GM23338 (cell line): ENCODE measurements around the gene C1orf50. TPM values are rescaled to one million over a fixed set of nuclear protein-coding genes. Genes with fewer than 3 reads are reported as not detected.

ENCODE experiments used
- ATAC-seq: fragments of 200-7000 bp; cut with Tn5 transposase; 3 replicates; pipeline ENCODE4 v1.9.1; 2020
- DNase-seq: peaks from one replicate; pipeline ENCODE4 v3.0.0-alpha.2; 2015; ENCODE audit warnings: low spot score
- H2AFZ ChIP-seq: fragments of 200-600 bp; sonication (generic); 2 replicates; pipeline ENCODE4 v1.8.0; 2016; ENCODE audit warnings: antibody characterized with exemption, mild to moderate bottlenecking, moderate library complexity
- H3F3A ChIP-seq: fragments of 200-600 bp; sonication (generic); replicated peaks from 2 replicates; pipeline ENCODE4 v1.8.0; 2017; ENCODE audit warnings: antibody characterized with exemption, mixed run types, low read depth
- H3K27ac ChIP-seq: fragments of 200-600 bp; sonication (generic); 2 replicates; pipeline ENCODE4 v1.6.1; 2016; ENCODE audit warnings: low read depth
- H3K27me3 ChIP-seq: fragments of 200-600 bp; sonication (generic); 2 replicates; pipeline ENCODE4 v1.8.0; 2016; ENCODE audit warnings: mild to moderate bottlenecking, mixed run types, moderate library complexity; ENCODE audit not compliant: insufficient read depth
- H3K36me3 ChIP-seq: fragments of 200-600 bp; sonication (generic); 2 replicates; pipeline ENCODE4 v1.8.0; 2016; ENCODE audit warnings: mild to moderate bottlenecking; ENCODE audit not compliant: insufficient read depth
- H3K4me1 ChIP-seq: fragments of 200-600 bp; sonication (generic); 2 replicates; pipeline ENCODE4 v1.8.0; 2016; ENCODE audit warnings: mild to moderate bottlenecking, moderate library complexity; ENCODE audit not compliant: insufficient read depth
- H3K4me2 ChIP-seq: fragments of 200-600 bp; sonication (generic); 2 replicates; pipeline ENCODE4 v1.7.1; 2017; ENCODE audit warnings: mixed run types
- H3K4me3 ChIP-seq: fragments of 200-600 bp; sonication (generic); 2 replicates; pipeline ENCODE4 v1.6.1; 2016; ENCODE audit warnings: mixed run types
- H3K79me2 ChIP-seq: fragments of 200-600 bp; sonication (generic); replicated peaks from 2 replicates; pipeline ENCODE4 v1.8.0; 2017; ENCODE audit warnings: mild to moderate bottlenecking; ENCODE audit not compliant: insufficient read depth
- H3K9me2 ChIP-seq: fragments of 200-600 bp; sonication (generic); 2 replicates; pipeline ENCODE4 v1.8.0; 2017; ENCODE audit not compliant: insufficient read depth
- H4K20me1 ChIP-seq: fragments of 200-600 bp; sonication (generic); replicated peaks from 2 replicates; pipeline ENCODE4 v1.8.0; 2017; ENCODE audit warnings: mild to moderate bottlenecking; ENCODE audit not compliant: insufficient read depth
- H3K27ac Mint-ChIP-seq: 2 replicates; pipeline ENCODE4 v1.8.0; 2020; ENCODE audit warnings: inconsistent platforms, mild to moderate bottlenecking, moderate library complexity, mixed read lengths
- H3K27me3 Mint-ChIP-seq: 3 replicates; pipeline ENCODE4 v1.8.0; 2022; ENCODE audit warnings: low read depth, mild to moderate bottlenecking, moderate library complexity, mixed read lengths, inconsistent platforms; ENCODE audit not compliant: insufficient read depth, poor library complexity
- H3K36me3 Mint-ChIP-seq: 3 replicates; pipeline ENCODE4 v1.8.0; 2021; ENCODE audit warnings: low read depth, mild to moderate bottlenecking, inconsistent platforms, moderate library complexity, mixed read lengths
- H3K4me1 Mint-ChIP-seq: 3 replicates; pipeline ENCODE4 v1.8.0; 2020; ENCODE audit warnings: mild to moderate bottlenecking, inconsistent platforms, mixed read lengths
- H3K4me3 Mint-ChIP-seq: 3 replicates; pipeline ENCODE4 v1.8.0; 2021; ENCODE audit warnings: moderate library complexity, mild to moderate bottlenecking, inconsistent platforms, mixed read lengths
- H3K9me3 Mint-ChIP-seq: 3 replicates; pipeline ENCODE4 v1.8.0; 2020; ENCODE audit warnings: moderate library complexity, mild to moderate bottlenecking, inconsistent platforms, mixed read lengths
- CREB1 ChIP-seq: fragments of 250-450 bp; sonication (Bioruptor Pico); IDR thresholded peaks from 2 replicates; pipeline ENCODE4 v1.5.0; 2020; ENCODE audit warnings: low read depth, mild to moderate bottlenecking, moderate library complexity
- EZH2 ChIP-seq: fragments of 200-600 bp; sonication (generic); IDR thresholded peaks from one replicate; pipeline ENCODE4 v1.8.0; 2017; ENCODE audit warnings: antibody characterized with exemption, mild to moderate bottlenecking, low read depth; ENCODE audit not compliant: unreplicated experiment
- EZH2phosphoT487 ChIP-seq: fragments of 200-600 bp; sonication (generic); IDR thresholded peaks from one replicate; pipeline ENCODE4 v1.8.1; 2018; ENCODE audit warnings: antibody characterized with exemption; ENCODE audit not compliant: unreplicated experiment
- JUNB ChIP-seq: IDR thresholded peaks from one replicate; pipeline ENCODE4 v1.6.1; 2016; ENCODE audit warnings: antibody characterized with exemption; ENCODE audit not compliant: unreplicated experiment
- NANOG ChIP-seq: IDR thresholded peaks from 2 replicates; pipeline ENCODE4 v1.6.1; 2016; ENCODE audit warnings: antibody characterized with exemption, borderline replicate concordance
- ZNF331 ChIP-seq: fragments of 250-450 bp; sonication (Bioruptor Pico); IDR thresholded peaks from 2 replicates; pipeline ENCODE4 v1.5.0; 2020; ENCODE audit warnings: low read depth, mild to moderate bottlenecking, moderate library complexity
- polyA plus RNA-seq: library from polyadenylated mRNA; unstranded; fragments of >200 nt; fragmentation: Nextera tagmentation; extraction: Ambion mirVana; gene quantifications from 2 replicates; pipeline ENCODE4 v1.2.1, GENCODE V29; 2016
- total RNA-seq: library from RNA; depleted of rRNA; stranded (reverse); fragments of >200 nt; shearing (Covaris generic); gene quantifications from 2 replicates; pipeline ENCODE4 v1.2.3, GENCODE V29; 2014
- TF ChIP-seq, protein P1 (sequence below), 2 experiments: fragments of 200-600 bp in 1 of 2; sonication (generic) in 1 of 2; conservative IDR thresholded peaks; 2 replicates each; pipeline versions ENCODE4 v1.5.1 to v1.6.1; 2016 to 2017; ENCODE audit warnings: antibody characterized with exemption in 2 of 2, low read depth in 2 of 2, mild to moderate bottlenecking in 2 of 2, moderate library complexity in 1 of 2
- TF ChIP-seq, protein P2 (sequence below): IDR thresholded peaks from 2 replicates; pipeline ENCODE4 v1.6.1; 2016; ENCODE audit warnings: antibody characterized with exemption
- TF ChIP-seq, protein P3 (sequence below): IDR thresholded peaks from one replicate; pipeline ENCODE4 v1.6.1; 2018; ENCODE audit warnings: antibody characterized with exemption; ENCODE audit not compliant: unreplicated experiment
- TF ChIP-seq, protein P4 (sequence below): fragments of 250-450 bp; sonication (Bioruptor Pico); IDR thresholded peaks from 2 replicates; pipeline ENCODE4 v1.5.0; 2020; ENCODE audit warnings: mild to moderate bottlenecking, moderate library complexity

The C1orf50 gene
- total and polyA plus RNA-seq, 2 experiments from 2014 or later, result 4.4 to 4.7 TPM

DNA sequence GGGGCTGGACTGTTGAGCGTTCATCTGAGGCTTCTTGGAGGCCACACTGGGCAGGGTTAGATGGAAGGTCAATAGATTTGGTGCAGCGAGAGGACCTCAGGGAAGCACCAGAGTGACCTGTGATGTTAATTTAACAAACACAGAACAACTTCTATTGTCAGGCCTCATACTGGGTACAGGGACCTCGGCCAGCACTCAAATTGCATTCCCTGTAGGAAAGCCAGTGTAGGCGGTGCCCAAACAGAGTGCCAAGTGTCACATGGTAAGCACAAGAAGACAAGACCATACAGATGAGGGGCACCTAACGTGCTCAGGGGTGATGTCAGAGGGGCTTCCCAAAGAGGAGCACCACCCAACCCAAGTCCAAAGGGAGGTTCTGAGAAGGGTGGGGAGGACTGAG, 19.0 kb downstream of the C1orf50 start:
- no peak for TF ChIP-seq NANOG
- TF ChIP-seq, protein P1, sequence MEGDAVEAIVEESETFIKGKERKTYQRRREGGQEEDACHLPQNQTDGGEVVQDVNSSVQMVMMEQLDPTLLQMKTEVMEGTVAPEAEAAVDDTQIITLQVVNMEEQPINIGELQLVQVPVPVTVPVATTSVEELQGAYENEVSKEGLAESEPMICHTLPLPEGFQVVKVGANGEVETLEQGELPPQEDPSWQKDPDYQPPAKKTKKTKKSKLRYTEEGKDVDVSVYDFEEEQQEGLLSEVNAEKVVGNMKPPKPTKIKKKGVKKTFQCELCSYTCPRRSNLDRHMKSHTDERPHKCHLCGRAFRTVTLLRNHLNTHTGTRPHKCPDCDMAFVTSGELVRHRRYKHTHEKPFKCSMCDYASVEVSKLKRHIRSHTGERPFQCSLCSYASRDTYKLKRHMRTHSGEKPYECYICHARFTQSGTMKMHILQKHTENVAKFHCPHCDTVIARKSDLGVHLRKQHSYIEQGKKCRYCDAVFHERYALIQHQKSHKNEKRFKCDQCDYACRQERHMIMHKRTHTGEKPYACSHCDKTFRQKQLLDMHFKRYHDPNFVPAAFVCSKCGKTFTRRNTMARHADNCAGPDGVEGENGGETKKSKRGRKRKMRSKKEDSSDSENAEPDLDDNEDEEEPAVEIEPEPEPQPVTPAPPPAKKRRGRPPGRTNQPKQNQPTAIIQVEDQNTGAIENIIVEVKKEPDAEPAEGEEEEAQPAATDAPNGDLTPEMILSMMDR (conservative IDR thresholded peaks at IDR 0.05; ENCODE audit: low read depth in 2 of 2), result no peak
- TF ChIP-seq, protein P2, sequence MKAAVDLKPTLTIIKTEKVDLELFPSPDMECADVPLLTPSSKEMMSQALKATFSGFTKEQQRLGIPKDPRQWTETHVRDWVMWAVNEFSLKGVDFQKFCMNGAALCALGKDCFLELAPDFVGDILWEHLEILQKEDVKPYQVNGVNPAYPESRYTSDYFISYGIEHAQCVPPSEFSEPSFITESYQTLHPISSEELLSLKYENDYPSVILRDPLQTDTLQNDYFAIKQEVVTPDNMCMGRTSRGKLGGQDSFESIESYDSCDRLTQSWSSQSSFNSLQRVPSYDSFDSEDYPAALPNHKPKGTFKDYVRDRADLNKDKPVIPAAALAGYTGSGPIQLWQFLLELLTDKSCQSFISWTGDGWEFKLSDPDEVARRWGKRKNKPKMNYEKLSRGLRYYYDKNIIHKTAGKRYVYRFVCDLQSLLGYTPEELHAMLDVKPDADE, result no peak
- no peak for TF ChIP-seq EZH2phosphoT487
- TF ChIP-seq, protein P3, sequence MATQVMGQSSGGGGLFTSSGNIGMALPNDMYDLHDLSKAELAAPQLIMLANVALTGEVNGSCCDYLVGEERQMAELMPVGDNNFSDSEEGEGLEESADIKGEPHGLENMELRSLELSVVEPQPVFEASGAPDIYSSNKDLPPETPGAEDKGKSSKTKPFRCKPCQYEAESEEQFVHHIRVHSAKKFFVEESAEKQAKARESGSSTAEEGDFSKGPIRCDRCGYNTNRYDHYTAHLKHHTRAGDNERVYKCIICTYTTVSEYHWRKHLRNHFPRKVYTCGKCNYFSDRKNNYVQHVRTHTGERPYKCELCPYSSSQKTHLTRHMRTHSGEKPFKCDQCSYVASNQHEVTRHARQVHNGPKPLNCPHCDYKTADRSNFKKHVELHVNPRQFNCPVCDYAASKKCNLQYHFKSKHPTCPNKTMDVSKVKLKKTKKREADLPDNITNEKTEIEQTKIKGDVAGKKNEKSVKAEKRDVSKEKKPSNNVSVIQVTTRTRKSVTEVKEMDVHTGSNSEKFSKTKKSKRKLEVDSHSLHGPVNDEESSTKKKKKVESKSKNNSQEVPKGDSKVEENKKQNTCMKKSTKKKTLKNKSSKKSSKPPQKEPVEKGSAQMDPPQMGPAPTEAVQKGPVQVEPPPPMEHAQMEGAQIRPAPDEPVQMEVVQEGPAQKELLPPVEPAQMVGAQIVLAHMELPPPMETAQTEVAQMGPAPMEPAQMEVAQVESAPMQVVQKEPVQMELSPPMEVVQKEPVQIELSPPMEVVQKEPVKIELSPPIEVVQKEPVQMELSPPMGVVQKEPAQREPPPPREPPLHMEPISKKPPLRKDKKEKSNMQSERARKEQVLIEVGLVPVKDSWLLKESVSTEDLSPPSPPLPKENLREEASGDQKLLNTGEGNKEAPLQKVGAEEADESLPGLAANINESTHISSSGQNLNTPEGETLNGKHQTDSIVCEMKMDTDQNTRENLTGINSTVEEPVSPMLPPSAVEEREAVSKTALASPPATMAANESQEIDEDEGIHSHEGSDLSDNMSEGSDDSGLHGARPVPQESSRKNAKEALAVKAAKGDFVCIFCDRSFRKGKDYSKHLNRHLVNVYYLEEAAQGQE, result no peak
- TF ChIP-seq EZH2, result no peak
- TF ChIP-seq CREB1 (CRISPR knock-in tag), result no peak
- TF ChIP-seq ZNF331 (CRISPR knock-in tag), result no peak
- TF ChIP-seq JUNB, result no peak
- TF ChIP-seq, protein P4, sequence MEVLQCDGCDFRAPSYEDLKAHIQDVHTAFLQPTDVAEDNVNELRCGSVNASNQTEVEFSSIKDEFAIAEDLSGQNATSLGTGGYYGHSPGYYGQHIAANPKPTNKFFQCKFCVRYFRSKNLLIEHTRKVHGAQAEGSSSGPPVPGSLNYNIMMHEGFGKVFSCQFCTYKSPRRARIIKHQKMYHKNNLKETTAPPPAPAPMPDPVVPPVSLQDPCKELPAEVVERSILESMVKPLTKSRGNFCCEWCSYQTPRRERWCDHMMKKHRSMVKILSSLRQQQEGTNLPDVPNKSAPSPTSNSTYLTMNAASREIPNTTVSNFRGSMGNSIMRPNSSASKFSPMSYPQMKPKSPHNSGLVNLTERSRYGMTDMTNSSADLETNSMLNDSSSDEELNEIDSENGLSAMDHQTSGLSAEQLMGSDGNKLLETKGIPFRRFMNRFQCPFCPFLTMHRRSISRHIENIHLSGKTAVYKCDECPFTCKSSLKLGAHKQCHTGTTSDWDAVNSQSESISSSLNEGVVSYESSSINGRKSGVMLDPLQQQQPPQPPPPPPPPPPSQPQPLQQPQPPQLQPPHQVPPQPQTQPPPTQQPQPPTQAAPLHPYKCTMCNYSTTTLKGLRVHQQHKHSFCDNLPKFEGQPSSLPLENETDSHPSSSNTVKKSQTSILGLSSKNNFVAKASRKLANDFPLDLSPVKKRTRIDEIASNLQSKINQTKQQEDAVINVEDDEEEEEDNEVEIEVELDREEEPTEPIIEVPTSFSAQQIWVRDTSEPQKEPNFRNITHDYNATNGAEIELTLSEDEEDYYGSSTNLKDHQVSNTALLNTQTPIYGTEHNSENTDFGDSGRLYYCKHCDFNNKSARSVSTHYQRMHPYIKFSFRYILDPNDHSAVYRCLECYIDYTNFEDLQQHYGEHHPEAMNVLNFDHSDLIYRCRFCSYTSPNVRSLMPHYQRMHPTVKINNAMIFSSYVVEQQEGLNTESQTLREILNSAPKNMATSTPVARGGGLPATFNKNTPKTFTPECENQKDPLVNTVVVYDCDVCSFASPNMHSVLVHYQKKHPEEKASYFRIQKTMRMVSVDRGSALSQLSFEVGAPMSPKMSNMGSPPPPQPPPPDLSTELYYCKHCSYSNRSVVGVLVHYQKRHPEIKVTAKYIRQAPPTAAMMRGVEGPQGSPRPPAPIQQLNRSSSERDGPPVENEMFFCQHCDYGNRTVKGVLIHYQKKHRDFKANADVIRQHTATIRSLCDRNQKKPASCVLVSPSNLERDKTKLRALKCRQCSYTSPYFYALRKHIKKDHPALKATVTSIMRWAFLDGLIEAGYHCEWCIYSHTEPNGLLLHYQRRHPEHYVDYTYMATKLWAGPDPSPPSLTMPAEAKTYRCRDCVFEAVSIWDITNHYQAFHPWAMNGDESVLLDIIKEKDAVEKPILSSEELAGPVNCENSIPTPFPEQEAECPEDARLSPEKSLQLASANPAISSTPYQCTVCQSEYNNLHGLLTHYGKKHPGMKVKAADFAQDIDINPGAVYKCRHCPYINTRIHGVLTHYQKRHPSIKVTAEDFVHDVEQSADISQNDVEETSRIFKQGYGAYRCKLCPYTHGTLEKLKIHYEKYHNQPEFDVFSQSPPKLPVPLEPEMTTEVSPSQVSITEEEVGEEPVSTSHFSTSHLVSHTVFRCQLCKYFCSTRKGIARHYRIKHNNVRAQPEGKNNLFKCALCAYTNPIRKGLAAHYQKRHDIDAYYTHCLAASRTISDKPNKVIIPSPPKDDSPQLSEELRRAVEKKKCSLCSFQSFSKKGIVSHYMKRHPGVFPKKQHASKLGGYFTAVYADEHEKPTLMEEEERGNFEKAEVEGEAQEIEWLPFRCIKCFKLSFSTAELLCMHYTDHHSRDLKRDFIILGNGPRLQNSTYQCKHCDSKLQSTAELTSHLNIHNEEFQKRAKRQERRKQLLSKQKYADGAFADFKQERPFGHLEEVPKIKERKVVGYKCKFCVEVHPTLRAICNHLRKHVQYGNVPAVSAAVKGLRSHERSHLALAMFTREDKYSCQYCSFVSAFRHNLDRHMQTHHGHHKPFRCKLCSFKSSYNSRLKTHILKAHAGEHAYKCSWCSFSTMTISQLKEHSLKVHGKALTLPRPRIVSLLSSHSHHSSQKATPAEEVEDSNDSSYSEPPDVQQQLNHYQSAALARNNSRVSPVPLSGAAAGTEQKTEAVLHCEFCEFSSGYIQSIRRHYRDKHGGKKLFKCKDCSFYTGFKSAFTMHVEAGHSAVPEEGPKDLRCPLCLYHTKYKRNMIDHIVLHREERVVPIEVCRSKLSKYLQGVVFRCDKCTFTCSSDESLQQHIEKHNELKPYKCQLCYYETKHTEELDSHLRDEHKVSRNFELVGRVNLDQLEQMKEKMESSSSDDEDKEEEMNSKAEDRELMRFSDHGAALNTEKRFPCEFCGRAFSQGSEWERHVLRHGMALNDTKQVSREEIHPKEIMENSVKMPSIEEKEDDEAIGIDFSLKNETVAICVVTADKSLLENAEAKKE (CRISPR knock-in tag), result no peak
- Histone ChIP-seq H3F3A (0 out of 2 replicates have a peak, but pooled peaks cover 15% of the 10 kb centered on the region), H3K4me1 (peaks cover 5% of the 10 kb centered on the region; the same call in 1 of the 2 replicates), H3K4me3 (peak overlapping the region; percentile 47; the same call in 1 of the 2 replicates), H3K9me2 (no peaks in the 10 kb centered on the region), H2AFZ (no peak overlapping the region), H3K36me3 (no peaks in the 10 kb centered on the region), H3K79me2 (no peaks in the 10 kb centered on the region), H3K4me2 (0 out of 2 replicates have a peak overlapping the region, but pooled peaks have one; percentile 67), H4K20me1 (0 out of 2 replicates have a peak, but pooled peaks cover 4% of the 10 kb centered on the region), H3K27me3 (peaks cover 6% of the 10 kb centered on the region; the same call in 1 of the 2 replicates), H3K27ac (no peak overlapping the region)
- Mint-ChIP-seq H3K9me3 (no peaks in the 10 kb centered on the region), H3K27ac (no peak overlapping the region), H3K27me3 (peaks cover 4% of the 10 kb centered on the region), H3K36me3 (peaks cover 6% of the 10 kb centered on the region), H3K4me3 (no peak overlapping the region), H3K4me1 (peaks cover 11% of the 10 kb centered on the region)
- DNase-seq (no peak), ATAC-seq (no peak)
